Body of pancreas (tissue), 4 donors: ENCODE data around the gene GDF3.

Experiments used
- POLR2A ChIP-seq, 3 donors: fragments of 450-650 bp; IDR thresholded peaks; one replicate each; pipeline ENCODE4 v1.6.1; 2016; ENCODE audit warnings: antibody characterized with exemption in 3 of 3, mild to moderate bottlenecking in 2 of 3
- TF ChIP-seq, protein P1 (sequence below), 7 experiments: fragments of 450-650 bp in 4 of 7; fragments of 200-600 bp in 3 of 7; sonication (generic) in 3 of 7; IDR thresholded peaks; one replicate each; pipeline ENCODE4 v1.5.1; 2016 to 2019; ENCODE audit warnings: antibody characterized with exemption in 7 of 7

GRCh38 chr12:7661741-7662140, 33.8 kb downstream of the GDF3 start:
- TF ChIP-seq POLR2A (IDR thresholded peaks at IDR 0.05) = no peak
- TF ChIP-seq, protein P1, sequence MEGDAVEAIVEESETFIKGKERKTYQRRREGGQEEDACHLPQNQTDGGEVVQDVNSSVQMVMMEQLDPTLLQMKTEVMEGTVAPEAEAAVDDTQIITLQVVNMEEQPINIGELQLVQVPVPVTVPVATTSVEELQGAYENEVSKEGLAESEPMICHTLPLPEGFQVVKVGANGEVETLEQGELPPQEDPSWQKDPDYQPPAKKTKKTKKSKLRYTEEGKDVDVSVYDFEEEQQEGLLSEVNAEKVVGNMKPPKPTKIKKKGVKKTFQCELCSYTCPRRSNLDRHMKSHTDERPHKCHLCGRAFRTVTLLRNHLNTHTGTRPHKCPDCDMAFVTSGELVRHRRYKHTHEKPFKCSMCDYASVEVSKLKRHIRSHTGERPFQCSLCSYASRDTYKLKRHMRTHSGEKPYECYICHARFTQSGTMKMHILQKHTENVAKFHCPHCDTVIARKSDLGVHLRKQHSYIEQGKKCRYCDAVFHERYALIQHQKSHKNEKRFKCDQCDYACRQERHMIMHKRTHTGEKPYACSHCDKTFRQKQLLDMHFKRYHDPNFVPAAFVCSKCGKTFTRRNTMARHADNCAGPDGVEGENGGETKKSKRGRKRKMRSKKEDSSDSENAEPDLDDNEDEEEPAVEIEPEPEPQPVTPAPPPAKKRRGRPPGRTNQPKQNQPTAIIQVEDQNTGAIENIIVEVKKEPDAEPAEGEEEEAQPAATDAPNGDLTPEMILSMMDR (IDR thresholded peaks at IDR 0.05) = no peak
